NCI-H748 treated with DMSO at 0.1 percent for 48 hours (cell line): Measurements from ENCODE around the gene PDSS2.
"Not testable (repeated sequence)": the region's sequence is repeated elsewhere in the genome, so short reads cannot be mapped to it uniquely, and the experiment has no call there.

ENCODE experiments used
- DNase-seq: peaks from one replicate; lab custom pipeline; 2025; lab: John Stamatoyannopoulos, UW

PDSS2 gene

DNA sequence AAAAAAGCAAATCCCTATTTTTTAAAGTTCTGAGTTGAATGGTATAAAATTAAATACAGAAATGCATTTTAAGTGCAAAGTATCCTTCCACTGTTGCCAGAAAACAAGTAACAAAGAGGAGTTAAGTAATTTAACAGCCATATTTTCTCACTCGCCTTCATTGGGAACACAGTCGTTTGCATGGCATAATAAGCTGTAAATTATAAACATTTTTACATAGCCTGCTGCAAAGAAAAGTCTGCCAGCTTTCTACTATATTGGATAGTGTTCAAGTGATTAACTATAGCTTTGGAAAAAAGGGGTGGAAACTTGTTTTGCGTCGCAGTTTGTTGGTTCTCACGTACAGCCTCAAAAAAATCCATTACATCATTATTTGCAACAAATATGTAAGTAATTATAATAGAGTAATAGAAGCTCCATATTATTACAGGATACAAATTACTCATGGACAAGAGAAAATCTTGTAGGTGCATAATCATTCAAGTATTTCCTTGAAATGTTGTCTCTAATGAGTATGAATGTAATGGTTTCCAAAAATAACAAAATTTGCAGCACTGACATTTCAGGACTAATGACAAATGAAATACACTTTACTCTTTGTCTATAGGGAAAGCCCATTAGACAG is 139.3 kb downstream of the PDSS2 start:
- no peak for DNase-seq

DNA sequence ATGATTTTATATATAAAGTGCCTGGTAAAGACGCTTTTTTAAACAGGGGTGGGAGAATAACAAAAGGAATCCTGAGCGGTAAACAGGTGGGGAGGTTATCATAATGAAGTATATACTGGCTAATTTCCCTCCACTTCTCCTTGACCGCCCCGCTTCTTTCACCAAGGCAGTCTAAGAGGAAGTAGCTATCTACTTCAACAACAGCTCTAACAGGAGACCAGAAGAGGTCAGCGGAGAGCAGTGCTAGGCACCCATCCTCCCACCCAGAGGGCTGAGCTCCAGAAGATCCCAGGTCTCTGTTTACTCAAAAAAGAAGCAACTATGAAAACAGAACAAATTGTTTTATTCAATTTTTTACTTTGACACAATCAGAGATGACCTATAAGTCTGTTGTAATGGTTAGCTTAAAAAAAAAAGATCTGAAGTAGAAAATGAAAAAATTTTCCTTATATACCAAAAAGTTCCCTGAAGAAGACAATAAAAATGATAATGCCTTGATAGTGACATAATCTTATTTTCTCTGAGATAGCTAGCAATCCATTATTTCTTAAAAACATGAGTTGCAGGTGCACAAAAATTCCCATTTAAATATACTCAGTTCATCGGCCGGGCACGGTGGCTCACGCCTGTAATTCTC is 141.1 kb downstream of the PDSS2 start:
- peak; percentile 52 for DNase-seq

DNA sequence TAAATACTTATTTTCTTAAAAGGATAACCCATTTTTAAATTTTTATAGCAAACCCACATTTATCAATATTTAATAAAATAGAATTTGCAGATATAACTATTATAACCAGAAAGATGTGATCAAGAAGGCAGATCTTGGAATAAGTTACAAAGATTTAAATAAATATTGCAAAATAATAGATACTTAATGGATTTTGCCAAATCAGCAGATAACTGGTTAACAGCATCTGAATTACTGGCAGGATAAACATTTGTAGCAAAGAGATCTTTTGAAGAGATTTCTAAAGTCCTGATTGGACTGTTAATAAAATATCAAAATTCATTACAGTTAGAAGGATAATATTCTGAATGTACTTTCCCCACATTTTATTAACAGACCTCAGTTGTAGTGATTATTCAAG is 144.2 kb downstream of the PDSS2 start:
- no peak for DNase-seq

DNA sequence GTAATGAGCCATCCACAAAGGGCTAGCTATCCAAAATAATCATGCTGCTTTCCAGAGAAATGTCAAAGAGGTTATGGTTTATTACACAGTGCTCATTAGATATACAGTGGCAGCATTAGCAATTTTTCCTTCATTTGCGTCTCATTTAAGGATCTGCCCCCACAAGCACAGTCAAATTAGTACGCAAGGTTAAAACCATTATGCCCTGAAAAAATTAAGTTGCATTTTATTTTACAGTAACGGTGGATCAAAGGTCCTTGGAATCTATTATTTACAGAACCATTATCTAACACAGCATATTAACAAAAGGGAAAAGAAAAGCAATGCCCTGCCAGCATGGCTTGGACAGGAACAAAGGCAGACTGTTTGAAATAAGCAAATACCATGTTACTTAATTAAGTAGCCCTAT is 144.8 kb downstream of the PDSS2 start:
- peak; percentile 83 for DNase-seq

DNA sequence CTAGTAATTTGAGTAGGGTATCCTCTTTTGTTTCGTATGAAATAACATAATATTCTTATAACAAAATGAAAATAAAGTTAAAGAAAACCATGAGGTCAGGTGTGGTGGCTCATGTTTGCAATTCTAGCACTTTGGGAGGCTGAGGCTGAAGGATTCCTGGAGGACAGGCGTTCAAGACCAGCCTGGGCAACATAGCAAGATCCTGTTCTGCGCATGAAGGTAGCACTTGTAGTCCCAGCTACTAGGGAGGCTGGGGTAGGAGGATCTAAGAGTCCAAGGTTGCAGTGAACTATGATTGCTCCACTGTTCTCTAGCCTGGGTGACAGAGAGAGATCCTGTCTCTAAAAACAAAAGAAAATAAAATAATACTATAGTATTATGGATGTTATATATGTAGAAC is 145.6 kb downstream of the PDSS2 start:
- no peak for DNase-seq

DNA sequence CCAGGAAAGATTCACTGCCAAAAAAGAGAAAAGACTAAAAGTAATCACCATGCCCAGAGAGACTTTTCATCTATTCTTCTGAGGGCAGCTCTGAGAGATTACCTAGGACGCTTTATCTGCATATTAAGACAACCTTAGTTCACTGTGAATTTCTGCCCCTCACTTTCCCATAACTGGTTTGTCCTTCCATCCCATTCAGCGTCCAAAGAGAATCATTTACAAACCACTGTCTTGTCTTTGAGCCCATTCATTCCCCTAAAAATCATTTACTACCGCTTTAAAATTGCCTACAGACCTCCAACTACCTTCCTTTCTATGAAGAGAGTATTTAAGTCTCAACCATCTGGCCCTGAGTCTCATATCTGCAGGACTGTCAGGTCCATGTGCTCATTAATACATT is 149.0 kb downstream of the PDSS2 start:
- DNase-seq = no peak

DNA sequence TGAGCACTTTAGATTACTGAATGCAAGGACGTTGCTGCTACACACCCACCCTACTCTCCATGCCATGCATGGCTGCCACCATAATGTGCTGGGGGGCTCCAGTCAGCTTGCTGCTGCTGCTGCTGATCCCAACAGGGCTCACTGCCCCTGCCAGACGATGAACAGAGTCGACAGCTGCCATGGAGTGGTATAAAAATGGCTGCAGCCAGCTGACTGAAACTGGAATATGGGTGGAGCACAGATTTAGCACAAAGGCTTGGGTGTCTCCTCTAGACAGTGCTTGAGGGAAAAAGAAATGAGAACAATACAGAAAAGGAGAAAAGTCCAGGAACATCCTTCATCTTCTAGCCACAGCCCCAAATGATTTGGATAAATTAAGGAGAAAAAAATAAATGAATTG is 150.7 kb downstream of the PDSS2 start:
- no peak for DNase-seq

DNA sequence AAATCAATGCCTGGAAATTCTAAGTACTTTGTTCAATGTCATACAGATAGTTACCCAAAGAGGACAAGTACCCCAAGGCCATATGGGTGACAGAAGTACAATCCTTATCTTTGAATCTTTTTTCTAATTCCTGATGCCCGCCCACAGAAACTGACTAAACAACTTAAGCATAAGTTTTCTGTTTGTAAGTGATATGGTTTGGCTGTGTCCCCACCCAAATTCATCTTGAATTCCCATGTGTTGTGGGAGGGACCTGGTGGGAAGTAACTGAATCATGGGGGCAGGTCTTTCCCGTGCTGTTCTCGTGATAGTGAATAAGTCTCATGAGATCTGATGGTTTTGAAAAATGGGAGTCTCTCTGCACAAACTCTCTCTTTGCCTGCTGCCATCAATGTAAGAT is 153.4 kb downstream of the PDSS2 start:
- not testable (repeated sequence) for DNase-seq

DNA sequence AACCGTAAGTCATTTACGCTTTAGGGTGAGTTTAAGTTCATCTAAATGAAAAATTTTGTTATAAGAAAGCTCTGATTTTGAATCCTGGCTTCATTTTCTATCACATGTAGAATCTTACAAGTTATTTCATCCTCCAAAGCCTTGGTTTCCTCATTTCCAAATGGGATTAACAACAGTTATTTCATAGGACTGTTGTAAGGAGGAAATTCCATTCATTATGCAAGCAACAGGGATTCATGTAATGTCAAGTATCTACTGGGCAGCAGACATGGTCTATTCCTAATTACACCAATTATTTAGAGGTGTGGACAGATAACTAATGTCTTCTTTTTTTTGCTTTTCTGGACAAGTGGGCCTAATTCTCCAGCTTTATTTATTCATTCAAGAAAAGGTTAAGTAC is 154.0 kb downstream of the PDSS2 start:
- no peak for DNase-seq

DNA sequence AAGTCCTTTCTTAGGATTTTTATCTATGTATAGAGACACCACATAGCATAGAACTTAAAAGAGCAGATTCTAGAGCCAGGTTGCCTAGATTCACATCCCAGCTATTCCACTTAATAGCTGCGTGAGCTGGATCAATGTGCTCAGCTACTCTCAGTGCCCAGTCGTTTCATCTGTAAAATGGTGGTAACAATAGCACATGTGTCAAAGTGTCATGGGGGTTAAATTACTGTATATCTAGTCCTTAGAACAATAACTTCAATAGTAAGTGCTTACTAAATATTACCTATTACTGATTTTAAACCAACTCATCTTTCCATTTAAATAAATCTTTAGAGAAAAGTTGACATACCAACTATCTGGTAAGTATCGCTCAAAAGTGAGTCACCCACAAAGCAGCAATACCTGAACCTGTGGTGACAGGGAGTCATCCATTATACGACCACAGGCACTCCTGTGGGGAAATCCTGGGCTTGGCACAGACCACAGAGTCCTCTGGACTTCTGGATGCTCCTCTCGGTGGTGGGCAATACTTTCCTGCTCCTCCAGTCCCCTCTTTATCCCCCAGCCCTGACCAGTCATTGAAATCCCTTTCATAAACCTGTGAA is 154.8 kb downstream of the PDSS2 start:
- DNase-seq = no peak

DNA sequence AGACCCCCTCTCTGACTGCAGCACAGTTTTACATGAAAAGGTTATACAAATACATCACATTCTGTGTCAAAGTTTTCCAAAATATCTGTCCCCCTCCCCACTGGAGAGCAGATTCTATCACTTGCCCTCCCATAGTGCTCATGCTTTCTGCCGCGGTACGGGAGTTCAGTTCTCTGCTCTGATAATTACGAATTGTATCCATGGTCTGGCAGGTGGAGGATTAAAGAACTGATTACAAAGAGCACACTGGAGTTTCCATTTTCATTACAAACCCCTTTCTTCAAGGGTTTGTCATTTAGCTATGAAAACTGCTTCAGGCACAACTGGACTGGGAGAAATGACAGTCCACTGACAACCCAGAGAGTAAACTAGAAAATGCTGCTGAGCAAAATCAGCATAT is 166.0 kb downstream of the PDSS2 start:
- DNase-seq = no peak

DNA sequence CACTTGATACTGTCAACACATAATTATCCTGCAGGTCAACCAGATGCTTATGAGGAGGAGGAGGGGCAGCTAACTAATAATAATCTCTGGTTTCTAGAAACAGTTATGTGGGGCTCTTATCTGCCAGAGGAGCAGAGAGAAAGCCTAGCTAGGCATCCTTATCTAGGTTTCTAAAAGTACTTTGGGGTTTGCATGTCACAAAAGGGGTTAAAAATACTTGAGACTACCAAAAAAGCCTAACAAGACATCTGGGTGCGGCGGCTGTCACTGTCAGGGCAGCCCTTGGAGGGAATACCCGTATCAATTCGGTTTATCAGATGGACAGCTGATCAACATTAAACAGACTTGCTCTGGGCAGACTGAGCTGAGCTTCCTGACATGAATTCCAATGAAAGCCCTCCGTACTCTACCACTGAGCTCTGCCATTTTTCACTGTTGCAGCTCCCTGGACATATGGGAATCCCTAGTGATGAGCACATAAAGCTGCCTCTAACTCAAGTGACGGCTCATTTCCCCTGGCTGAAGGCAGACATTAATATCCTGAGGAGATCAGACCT is 166.6 kb downstream of the PDSS2 start:
- DNase-seq = no peak

DNA sequence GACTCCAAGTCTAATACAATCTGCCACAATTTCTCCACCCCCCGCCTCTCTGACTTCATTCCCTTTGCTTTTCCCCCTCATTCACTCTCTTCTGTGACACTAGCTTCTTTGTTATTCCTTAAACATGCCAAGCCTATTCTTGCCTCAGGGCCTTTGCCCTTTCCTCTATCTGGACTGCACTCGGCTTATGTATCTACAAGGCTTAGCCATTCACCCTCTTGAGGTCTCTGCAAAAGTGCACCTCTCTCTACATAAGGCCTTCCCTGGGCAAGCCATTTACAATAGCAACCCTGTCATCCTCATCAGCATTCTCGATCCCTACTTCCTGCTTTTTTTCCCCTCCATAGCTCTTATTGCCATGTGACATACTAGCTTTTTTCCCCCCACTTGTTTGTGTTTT is 168.9 kb downstream of the PDSS2 start:
- DNase-seq = no peak

DNA sequence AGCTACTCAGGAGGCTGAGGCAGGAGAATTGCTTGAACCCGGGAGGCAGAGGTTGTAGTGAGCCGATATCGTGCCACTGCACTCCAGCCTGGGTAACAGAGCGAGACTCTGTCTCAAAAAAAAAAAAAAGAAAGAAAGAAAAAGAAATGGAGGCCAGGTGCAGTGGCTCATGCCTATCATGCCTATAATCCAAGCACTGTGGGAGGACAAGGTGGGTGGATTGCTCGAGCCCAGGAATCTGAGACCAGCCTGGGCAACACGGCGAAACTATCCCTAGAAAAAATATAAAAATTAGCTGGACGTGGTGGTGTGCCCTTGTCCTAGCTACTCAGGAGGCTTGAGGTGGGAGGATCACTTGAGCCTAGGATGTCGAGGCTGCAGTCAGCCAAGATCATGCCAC is 170.1 kb downstream of the PDSS2 start:
- DNase-seq = not testable (repeated sequence)

DNA sequence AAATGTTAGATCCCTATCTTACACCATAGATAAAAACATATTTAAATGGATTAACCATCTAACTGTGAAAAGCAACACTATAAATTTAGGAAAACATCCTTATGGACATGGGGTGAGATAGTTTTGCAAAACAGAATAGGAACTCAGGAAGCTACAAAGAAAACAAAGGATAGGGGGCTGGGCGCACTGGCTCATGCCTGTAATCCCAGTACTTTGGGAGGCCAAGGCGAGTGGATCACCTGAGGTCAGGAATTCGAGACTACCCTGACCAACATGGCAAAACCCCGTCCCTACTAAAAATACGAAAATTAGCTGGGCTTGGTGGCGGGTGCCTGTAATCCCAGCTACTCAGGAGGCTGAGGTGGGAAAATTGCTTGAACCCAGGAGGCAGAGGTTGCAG is 173.7 kb downstream of the PDSS2 start:
- not testable (repeated sequence) for DNase-seq

DNA sequence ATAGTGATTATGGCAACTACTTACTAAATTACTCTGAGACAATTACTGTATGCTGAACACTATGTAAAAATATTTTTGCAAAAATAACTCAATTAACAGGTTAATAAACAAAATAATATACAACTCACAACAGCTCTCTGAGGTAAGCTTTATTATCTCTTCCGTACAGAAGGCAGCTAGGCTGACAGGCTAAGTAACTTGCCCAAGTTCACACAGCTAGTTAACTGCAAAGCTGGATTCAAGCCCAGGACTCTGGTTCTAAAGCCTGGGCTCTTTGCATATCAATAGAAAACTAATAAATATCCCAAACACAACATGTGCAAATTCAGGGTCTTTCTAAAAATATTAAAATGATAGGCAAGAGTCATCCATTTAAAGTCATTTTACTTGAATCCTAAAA is 174.6 kb downstream of the PDSS2 start:
- DNase-seq = no peak

DNA sequence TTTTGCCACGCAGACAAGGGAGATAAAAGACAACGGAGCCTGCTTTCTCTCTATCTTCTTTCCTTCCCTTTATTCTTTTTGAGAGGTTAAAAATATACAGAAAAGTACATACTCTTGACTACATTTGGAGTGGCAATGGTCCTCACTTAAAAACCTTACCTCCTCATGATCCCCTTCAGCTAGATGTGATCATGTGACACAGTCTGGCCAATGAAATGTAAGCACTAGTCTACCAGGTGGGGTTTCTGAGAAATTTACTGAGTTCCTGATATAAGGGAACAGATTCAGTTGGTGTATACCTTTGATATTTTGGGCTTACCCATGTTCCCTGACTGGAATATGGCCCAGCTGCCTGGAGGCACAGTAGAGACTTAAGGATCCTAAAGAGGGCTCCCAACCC is 178.6 kb downstream of the PDSS2 start:
- DNase-seq = no peak

DNA sequence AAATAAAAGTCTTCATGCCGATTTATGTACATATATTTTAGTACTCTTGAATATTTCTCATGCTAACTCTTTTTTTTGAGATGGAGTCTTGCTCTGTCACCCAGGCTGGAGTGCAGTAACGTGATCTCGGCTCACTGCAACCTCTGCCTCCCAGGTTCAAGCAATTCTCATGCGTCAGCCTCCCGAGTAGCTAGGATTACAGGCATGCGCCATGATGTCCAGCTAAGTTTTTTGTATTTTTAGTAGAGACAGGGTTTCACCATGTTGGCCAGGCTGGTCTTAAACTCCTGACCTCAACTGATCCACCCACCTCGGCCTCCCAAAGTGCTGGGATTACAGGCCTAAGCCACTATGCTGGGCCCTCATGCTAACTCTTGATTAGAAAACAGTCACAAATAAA is 179.4 kb downstream of the PDSS2 start:
- not testable (repeated sequence) for DNase-seq

DNA sequence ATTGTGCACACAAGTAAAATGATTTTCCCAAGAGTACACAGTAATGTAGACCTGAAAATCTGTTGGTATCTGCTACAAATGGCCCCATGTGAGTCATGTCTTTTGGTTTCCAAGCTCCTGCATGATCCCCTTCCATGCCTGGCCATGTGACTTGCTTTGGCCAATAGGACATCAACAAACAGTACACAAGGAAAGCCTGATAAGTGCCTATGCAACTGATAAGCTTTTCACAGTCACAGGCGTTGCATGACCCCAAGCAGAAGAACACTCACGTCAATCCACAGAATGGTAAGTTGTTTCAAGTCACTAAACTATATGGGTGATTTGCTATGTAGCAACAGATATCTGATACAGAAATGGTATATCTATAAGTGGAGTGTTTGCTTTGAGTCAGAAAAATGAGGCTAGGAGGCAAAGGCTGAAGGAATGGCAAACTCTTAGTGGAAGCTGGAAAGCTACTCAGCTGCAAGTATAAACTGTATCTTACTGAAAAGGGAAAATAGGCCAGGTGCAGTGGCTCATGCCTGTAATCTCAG is 184.0 kb downstream of the PDSS2 start:
- no peak for DNase-seq

DNA sequence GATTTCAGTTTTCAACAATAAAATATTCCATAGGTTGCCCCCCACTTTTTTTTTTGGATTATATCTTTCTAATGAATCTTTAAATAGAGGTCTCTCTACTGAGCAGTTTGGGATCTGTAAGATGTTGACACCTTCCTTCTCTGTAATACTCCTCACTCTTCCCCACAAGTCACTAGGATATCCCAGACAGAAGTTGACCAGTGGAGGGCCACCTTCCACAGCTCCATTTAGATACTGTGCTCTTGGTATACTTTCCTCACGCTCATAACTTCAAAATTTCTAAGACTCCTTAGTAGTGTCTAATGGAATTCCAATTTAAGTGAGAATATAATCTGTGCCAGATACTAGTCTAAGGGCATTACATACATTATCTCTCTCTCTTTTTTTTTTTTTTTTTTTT is 185.1 kb downstream of the PDSS2 start:
- no peak for DNase-seq

DNA sequence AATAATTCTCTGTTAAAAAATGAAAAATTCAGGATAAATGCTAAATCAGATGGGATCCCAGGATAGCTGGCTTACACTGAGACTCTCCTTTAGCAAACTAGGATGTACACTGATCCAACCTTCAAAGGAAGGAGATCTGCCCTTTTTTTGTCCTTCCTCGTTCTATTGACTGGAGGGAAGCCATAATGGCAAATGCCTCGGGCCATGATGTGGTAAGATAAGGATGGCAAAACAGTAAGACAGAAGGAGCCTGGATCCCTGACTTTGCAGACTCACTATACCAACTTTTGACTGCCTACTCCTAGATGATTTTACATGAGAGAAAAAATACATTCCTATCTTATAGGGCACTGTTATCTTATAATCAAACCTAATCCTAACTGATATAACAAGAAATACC is 187.1 kb downstream of the PDSS2 start:
- no peak for DNase-seq

DNA sequence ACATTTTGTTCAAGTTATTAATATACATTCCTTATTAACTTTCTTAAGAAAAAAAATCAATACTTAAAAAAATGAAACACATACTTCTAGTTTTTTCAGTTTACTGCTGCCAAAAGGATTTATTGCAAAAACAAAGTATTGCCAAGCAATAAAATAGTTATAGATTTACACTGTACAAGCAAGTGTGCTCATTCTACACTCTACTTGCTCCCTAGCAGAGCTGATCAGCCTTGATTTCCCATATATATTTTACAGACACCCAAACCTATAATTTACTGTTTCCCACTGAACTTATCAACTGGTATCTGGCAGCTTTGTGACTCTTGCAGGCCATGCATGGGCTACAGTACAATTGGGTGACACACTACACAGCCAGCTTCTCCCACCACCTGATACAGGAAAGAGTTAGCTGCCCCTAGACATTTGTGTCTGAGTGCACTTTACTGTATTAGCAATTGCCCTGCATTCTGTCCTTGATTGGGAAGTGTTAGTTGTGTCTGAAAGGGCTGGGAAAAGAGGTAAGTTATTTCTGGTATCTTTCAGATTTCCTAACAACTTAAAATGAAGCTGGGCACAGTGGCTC is 188.1 kb downstream of the PDSS2 start:
- DNase-seq = no peak

DNA sequence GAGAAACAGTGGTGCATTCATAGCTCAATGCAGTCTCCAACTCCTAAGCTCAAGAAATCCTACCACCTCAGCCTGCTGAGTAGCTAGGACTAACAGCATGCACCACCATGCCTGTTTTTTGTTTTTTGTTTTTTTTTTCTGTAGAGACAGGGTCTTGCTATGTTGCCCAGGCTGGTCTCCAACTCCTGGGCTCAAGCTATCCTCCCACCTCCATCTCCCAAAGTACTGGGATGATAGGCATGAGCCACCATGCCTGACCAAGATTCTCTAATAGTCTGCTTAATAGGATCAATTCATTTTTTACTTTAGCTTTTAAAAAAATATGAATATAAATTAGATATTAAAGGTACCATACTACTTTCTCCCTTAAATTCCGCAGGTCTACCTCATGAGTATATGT is 191.7 kb downstream of the PDSS2 start:
- no peak for DNase-seq
